Smooth muscle cell of bladder (primary cell): Measurements from ENCODE around the gene TTC32. TPM values are rescaled to one million over a fixed set of nuclear protein-coding genes. Genes with fewer than 3 reads are reported as not detected.

ENCODE experiments used
- total RNA-seq: library from RNA; depleted of rRNA; stranded (reverse); fragments of >200 nt; gene quantifications from 2 replicates; pipeline ENCODE4 v1.2.3, GENCODE V29; 2014

Gene TTC32
- total RNA-seq: 4.2 and 5.0 TPM in 2 replicates

GRCh38 chr2:19901442-19902215 is at the start of gene TTC32:
TTC32 (minus strand) TSS chr2:19901983; CDS start chr2:19901854, 129 bp downstream.

Other genes starting within 250 kb of the TTC32 start
- 10.1 and 12.5 TPM in 2 replicates for gene WDR35, start 88.1 kb upstream of the TTC32 start, total RNA-seq
- gene MATN3, start 110.7 kb upstream of the TTC32 start, total RNA-seq: 1.5 and 3.3 TPM in 2 replicates
- 214 and 217 TPM in 2 replicates for gene LAPTM4A, start 149.6 kb upstream of the TTC32 start, total RNA-seq